Superior temporal gyrus (tissue), 1 donor: ENCODE measurements around the gene CCDC74A.
"Not testable (repeated sequence)": the region's sequence is repeated elsewhere in the genome, so short reads cannot be mapped to it uniquely, and the experiment has no call there.

Source experiments
- DNase-seq: peaks from one replicate; pipeline ENCODE4 v3.0.0-alpha.2; 2016; ENCODE audit errors: extremely low spot score

The CCDC74A gene

GRCh38 chr2:131528981-131529863 is 1.5 kb downstream of the CCDC74A start:
- not testable (repeated sequence) for DNase-seq

GRCh38 chr2:131529864-131530445 is 2.3 kb downstream of the CCDC74A start:
- DNase-seq = not testable (repeated sequence)

DNA sequence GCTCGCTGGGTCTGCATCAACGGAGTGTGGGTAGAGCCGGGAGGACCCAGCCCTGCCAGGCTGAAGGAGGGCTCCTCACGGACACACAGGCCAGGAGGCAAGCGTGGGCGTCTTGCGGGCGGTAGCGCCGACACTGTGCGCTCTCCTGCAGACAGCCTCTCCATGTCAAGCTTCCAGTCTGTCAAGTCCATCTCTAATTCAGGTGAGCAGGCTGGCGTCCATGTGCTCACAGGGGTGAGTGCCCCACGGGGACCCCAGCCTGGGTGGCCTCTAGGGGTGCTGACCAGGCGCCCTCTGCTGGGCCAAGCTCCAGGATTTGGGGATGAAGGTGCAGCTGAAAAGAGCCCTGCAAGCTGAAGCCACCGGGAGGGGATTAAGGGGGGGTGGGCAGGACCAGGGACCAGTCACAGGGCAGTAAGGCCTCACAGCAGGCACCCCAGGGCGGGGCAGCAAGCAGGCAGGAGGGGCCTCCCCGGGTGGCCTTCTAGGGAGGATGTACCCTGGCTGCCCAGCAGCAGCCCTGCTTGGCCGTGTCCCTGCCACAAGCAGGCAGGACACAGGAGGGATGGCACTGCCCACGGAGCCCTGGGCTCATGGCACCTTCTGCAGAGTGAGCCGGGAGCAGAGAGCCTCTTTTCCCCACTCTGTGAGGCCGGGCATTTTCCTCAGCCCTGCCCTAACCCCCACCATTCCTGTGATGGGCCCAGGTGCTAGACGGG is 3.1 kb downstream of the CCDC74A start:
- DNase-seq = not testable (repeated sequence)

- DNase-seq = not testable (repeated sequence)
Observed at GRCh38 chr2:131531547-131532185, 4.0 kb downstream of the CCDC74A start.

DNA sequence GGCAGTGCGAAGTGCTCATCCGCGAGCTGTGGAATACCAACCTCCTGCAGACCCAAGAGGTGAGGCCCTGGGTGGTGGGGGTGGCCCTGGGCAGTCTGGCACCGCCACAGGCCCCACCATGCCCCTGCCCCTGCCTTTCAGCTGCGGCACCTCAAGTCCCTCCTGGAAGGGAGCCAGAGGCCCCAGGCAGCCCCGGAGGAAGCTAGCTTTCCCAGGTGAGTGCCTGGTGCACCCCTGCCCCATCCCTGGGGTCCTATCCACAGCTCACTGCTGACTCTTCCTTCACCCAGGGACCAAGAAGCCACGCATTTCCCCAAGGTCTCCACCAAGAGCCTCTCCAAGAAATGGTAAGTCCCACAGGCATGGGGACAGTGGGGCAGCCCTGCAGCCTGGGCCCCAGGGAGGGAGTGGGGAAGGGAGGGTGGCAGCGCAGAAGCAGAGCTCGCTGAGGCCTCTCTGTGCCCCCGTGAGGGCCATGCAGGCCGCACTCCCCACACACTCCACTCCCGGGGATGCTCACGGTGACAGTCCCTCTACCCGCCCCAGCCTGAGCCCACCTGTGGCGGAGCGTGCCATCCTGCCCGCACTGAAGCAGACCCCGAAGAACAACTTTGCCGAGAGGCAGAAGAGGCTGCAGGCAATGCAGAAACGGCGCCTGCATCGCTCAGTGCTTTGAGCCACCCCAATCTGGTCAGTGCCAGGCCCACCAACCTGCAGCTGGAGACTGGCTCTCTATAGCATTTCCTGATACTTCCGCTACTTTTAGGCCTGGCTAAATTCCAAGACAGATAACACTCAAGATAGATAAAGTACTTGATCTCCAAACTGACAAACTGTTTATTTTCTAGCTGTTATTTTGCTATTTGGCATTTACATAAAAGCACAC is 5.3 kb downstream of the CCDC74A start:
- not testable (repeated sequence) for DNase-seq

DNA sequence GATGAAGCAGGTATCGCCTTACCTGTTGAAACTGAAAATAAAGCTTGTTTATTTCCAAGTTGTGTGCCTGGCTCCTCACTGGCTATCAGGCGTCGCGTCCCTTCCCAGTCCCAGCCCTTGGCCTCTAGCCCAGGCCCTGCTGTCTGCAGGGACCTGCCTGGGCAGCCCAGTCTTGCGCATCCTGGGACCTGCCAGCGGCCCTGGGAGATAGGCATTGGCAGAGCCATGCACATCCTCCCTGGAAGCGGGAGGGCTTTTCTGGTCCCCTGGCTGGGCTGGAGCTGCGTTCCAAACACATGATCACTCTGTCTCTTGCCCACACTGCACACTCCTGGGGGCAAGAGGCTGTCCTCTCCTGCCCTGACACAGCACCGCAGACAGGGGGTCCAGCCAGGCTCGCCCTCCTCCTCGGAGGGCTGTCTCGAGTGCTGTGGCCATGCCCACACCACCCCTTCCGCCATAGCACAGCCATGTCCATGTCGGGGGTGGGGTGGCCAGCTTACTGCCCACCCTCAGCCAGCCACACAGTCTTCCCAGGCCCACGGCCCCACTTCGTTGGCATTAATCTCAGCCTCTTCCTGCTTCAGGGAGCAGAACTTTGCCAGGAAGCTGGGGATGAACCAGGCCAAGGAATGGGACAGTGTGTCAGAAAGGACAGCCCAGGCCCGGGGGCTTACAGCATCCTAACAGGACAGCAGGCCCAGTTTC is 6.1 kb downstream of the CCDC74A start:
- DNase-seq = not testable (repeated sequence)

DNA sequence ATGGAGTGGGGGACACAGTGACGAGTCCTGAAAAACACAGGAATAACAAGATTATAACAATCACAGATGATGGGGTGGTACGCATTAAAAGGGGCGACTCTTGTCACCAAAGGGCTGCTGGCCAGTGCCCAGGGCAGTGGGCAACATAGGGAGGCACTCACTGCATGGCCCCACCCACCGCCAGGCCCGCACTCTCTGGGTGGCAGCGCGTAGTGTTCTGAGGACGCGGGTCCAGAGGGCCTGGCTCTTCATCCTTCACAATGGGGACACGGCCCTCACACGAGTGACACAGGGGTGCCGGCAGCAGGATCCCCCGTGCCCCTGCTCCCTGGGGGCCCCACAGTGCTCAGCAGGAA is 6.6 kb downstream of the CCDC74A start:
- not testable (repeated sequence) for DNase-seq

DNA sequence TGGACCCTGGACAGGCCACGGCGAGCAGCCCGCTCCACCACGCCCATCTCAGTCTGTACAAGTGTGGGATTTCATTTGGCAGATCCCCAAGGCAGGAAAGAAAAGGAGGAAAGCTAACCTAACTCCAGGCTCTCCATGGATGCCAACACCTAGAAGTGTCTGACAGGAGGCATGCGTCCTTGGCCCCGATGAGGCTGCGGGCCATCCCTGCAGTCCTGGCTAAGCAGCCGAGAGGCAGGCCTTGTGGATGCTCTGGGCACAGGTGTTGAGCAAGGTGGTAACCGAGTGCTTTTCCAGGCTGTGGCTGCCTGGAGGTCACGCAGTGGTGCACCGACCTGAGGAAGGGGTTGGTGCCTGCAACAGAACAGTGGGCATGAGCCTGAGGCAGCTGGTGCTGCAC is 7.3 kb downstream of the CCDC74A start:
- DNase-seq = not testable (repeated sequence)

DNA sequence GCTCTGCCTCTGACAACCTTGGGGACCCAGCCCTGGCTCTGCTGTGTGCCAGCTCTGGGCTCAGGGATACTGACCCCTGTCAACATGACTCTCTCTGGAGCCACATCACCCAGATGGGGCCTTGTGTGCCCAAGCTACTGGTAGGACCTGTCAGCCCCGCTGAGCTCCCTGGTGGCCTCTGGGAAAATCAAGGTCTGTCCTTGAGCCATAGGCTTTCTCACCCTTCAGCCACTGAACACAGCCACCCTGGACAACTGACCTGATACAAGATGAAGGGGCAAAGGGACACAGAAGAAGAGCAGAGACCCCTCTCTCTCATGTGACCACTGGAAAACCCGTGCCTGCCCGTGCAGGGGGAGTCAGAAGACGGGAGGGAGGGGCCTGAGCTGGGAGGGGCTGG is 7.8 kb downstream of the CCDC74A start:
- DNase-seq = no peak

GRCh38 chr2:131535951-131536826 is 8.5 kb downstream of the CCDC74A start:
- not testable (repeated sequence) for DNase-seq

GRCh38 chr2:131536841-131537240 is 9.2 kb downstream of the CCDC74A start:
- not testable (repeated sequence) for DNase-seq

DNA sequence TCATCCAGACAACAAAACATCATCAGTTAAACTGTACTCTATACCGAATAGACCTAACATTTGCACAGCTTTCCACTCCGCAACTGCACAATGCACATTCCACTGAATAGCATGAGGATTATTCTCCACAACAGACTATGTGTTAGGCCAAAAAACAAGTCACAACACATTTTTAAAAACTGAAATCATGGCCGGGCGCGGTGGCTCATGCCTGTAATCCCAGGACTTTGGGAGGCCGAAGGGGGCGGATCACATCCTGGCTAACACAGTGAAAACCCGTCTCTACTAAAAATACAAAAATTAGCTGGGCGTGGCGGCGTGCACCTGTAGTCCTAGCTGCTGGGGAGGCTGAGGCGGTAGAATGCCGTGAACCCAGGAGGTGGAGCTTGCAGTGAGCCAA is 11.2 kb downstream of the CCDC74A start:
- not testable (repeated sequence) for DNase-seq

GRCh38 chr2:131542438-131543384 is 15.0 kb downstream of the CCDC74A start:
- no peak for DNase-seq

GRCh38 chr2:131543385-131543891 is 15.8 kb downstream of the CCDC74A start:
- DNase-seq = no peak

- not testable (repeated sequence) for DNase-seq
Observed at GRCh38 chr2:131544006-131544812, 16.5 kb downstream of the CCDC74A start.

- DNase-seq = not testable (repeated sequence)
Observed at GRCh38 chr2:131544813-131545165, 17.1 kb downstream of the CCDC74A start.

GRCh38 chr2:131552871-131553270 is 25.2 kb downstream of the CCDC74A start:
- DNase-seq = no peak
